IPS DF 4.7 (cell line): ENCODE measurements around the gene PLEKHA7.
"Not testable (repeated sequence)": the region's sequence is repeated elsewhere in the genome, so short reads cannot be mapped to it uniquely, and the experiment has no call there.

Source experiments
- DNase-seq: peaks from one replicate; pipeline ENCODE4 v3.0.0-alpha.2; 2013; ENCODE audit warnings: low spot score; ENCODE audit errors: extremely low read depth

The PLEKHA7 gene

DNA sequence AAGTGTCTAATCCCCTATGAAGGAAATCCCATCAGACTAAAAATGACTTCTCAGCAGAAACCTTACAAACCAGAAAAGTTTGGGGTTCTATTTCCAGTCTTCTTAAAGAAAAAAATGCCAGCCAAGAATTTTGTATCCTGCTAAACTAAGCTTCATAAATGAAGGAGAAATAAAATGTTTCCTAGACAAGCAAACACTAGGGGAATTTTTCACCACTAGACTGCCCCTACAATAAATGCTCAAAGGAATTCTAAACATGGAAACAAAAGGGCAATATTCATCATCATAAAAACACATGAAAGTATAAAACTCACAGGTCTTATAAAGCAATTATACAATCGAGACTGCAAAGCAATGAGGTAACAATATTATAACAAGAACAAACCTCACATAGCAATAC is 124.3 kb downstream of the PLEKHA7 start:
- no peak for DNase-seq

DNA sequence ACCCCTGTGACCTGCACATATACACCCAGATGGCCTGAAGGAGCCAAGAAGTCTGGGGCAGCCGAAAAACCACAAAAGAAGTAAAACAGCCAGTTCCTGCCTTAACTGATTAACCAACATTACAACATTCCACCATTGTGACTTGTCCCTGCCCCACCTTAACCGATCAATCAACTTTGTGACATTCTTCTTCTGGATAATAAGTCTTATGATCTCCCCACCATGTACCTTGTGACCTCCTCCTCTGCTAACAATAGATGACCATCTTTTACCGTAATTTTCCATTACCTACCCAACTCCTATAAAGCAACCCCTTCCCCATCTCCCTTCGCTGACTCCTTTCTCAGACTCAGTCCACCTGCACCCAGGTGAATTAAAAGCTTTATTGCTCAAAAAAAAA is 125.2 kb downstream of the PLEKHA7 start:
- not testable (repeated sequence) for DNase-seq

DNA sequence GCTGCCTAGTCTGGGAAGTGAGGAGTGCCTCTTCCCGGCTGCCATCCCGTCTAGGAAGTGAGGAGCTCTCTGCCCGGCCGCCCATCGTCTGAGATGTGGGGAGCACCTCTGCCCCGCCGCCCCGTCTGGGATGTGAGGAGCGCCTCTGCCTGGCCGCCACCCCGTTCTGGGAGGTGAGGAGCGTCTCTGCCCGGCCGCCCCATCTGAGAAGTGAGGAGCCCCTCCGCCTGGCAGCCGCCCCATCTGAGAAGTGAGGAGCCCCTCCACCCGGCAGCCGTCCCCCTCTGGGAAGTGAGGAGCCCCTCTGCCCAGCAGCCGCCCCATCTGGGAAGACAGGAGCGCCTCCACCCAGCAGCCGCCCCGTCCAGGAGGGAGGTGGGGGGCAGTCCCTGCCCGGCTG is 126.3 kb downstream of the PLEKHA7 start:
- DNase-seq: not testable (repeated sequence)

DNA sequence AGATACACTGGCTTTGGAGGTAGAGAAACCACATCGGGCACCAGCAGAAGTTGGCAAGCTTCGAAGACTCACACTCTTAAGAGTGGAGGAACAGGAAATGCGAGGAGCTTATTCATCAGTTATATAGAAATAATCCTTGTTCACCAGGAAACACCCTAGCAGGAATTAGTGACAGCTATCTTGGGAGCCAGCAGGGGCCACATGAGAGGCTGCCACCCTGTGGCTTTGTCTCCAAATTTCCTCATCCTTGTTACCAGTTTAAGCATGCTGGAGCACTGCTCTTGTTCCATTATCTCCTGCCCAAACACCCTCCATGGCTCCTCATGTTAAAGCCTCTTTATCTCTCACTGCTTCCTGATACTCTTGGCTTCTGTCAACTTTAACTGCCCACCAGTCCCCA is 131.0 kb downstream of the PLEKHA7 start:
- no peak for DNase-seq

DNA sequence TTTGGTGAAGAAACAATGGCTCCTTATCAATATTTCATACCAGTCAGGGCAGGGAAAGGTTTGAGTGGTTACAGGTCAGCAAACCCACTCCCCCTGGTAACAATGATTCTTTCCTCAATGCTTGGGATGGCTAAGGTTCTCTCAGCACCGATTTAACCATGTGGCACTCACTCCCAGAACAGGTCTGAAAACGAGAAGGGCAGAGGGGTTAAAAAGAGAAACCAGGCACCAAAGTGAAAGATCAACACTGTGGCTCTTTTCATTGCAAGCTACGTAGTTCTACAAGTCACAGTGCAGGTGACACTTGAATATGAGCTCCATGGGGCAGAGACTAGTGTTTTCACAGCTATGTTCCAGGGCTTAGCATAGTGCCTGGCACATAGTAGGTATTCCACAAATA is 132.4 kb downstream of the PLEKHA7 start:
- no peak for DNase-seq

DNA sequence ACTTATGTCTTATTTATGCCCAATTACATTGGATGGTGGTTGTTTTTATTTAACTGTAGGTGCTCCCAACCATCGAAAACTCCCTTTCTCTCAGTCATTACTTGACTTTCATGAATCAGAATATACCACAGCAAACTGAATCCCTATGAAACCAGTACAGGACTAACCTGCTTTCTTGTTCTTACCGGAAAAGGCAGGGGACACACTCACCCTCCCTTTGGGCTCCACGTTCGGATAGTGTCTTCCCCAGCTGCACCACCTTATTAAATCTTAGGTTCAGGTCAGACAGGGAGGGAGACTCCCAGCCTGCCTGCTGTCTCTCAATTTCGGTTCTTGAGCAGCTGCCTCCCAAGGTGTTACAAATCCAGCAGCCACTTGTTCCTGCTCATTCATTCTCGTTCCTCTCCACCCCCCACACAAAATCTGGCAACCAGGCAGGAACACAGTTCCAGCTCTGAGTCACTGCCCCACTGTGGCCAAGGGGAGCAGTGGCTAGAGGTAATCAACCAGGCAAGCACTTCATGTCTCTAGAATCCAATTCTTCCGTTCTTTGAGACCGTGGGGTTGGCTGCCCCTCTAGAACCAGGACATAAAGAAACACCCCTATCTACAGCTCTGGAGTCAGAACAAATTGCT is 133.0 kb downstream of the PLEKHA7 start:
- no peak for DNase-seq

DNA sequence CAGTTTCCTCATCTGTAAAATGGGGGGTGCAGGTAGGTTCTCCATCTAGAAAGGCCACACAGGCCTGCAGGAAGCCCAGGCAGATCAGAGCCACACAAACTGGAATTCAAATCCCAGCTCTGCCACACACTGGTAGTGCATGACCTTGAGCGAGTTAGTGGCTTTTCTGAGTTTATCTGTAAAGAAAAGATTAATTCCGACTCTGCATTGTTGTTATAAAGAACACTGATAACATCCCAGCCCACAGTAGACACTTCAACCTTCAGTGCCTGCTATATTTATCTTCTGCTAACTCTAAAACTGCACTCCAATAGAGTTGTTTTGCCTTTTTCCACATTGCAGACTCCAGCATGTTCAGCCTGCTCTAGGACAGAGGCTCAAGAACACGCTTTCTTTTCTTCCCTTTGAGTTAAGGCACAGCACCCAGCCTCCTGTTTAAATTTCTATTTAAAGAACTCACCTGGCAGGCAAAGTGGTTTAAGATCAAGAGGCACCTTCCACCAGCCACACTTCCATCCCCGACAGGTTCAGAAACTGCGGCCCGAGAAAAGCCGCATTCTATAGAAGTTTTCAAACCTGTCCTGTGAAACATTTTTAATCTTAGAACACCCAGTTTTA is 133.9 kb downstream of the PLEKHA7 start:
- no peak for DNase-seq

DNA sequence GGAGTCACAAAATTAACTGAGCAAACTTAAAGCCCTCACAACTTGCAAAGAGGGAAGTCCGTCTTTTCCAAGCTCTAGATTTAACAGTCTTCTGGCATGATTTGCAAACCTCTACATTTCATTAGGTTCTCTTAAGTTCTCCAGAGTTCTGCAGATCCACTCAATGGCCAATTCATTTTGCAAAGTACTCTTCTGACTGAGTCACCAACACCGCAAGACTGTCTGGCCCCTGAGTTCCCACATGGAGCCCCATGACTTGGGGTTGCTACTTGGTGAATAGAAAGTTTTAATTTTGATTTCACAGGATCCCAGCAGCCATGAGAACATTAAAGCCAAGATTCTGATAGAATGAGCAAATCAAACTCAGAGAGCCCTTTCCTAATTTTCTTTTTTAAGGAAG is 134.5 kb downstream of the PLEKHA7 start:
- no peak for DNase-seq

DNA sequence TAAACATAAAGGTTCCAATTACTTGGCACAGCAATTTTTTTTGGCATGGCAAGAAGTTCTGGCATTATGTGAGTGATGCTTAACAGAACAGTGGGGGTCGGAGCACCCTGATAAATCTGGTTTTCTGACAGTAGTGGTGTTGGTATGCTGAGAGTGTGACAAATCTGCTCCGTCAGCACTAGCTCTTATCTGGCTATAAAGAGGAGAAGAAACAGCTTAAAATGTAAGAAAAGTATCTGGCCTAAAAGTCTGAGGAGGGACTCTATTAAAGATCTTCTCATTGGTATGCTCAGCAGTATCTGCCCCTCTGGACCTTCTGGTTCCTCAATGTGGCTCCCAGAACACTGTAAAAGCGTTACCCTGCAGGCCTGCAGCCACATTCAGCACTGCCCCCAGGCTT is 137.4 kb downstream of the PLEKHA7 start:
- DNase-seq: no peak

DNA sequence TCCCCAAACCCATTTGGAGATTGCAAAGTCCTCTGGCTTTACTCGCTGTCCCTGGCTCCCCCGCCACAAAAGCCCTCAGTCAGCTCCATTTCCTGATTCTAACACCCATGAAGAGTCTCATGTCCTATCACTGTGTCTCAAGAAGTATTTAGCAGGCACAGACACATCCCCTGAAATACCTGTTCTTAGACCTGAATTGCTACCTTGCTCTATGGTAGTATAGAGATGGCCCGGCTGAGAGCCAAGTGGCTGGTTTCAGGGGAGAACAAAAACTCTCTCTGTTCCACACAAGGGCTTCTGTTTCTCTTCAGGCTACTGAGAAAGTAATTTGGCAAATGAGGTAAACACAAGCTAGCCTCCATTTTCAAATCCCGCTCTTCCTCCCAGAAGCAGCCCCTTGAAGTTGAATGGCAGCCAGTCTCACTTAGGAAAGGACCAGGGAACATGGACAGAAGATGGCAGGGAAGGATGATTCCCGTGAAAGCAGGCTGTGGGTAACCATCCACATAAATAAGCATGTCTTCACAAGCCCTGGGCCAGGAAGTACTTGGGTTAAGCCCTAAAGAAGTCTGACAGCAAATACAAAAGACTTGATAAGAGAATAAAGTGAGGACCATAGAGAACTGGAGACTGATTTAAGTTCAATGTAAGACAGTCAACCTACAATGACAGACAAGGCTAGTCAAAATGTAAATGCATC is 138.0 kb downstream of the PLEKHA7 start:
- DNase-seq: no peak

DNA sequence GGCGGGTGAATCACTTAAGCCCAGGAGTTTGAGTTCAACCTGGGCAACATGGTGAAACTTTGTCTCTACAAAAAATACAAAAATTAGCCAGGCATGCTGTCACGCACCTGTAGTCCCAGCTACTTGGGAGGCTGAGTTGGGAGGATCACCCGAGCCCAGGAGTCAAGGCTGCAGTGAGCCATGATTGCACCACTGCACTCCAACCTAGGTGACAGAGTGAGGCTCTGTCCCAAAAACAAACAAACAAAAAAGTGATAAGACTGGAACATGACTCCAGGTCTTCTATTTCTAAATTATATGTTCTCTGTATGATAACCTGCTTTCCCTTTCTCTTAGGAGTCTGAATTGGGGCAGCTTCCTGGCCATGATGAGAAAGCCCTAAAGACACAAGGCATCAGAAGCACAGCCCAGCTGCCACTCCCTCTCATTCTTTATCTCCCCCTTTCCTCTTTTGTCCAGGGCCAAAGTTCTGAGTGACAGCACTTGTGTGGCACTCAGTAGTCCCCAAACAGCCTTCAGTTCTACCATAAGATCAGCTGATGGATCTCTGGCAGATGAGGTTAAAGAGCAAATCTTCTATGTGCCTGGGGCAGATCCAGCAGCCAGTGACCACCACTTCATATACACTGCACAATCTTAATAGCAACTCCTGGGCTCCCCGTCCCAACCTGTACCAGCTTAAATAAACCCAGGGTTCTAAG is 139.8 kb downstream of the PLEKHA7 start:
- DNase-seq: no peak

DNA sequence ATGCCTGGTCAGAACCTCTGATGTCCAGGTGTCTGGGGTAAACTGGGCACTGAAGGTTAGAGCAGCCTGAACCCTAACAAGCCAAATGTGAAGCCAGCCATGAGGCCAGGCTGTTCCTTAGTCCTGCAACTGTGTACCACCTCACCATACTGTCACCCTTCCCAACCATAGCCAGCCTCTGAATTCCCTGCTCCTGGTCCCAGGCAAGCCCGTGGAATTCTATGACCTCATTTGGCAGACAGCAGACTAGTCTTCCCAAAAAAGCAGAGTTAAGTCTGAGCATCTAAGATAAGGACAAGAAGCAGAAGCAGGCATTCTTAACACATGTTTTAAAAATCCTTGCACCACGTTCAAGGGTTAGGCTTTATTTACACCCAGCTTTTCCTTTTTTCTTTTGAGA is 140.9 kb downstream of the PLEKHA7 start:
- no peak for DNase-seq

DNA sequence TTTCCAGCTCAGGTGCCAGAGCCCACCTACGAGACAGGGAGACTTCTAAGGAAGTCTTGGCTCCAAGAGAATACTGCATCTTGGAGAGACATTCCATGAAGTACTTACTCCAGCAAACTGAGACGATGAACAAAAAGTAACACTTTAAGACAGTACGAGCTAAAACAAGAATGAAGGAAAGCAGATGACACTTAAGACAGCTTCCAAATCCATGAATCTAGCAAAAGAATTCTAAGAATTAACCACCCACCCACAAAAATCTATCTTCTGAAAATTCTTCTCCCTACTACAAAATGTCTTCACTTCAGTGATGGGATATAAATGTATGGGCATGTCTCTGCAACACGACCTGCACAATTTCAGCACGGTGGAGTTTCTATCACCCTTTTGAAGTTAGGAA is 142.8 kb downstream of the PLEKHA7 start:
- no peak for DNase-seq

DNA sequence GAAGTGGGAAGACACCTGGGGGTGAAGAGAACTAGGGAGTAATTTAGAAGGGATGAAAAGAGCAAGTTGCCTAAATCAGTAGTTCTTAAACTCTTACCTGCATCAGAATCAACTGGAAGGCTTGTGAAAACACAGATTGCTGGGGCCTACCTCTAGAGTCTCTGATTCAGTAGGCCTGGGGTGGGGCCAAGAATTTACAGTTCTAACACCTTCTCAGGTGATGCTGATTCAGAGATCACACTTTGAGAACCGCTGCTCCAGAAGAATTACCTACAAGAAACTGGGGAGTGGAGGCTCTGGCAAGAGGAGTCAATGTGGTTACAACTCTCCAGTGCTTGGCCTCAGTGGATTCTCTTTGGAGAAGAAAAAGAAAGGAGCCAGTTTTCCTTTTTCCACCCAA is 147.1 kb downstream of the PLEKHA7 start:
- DNase-seq: no peak

DNA sequence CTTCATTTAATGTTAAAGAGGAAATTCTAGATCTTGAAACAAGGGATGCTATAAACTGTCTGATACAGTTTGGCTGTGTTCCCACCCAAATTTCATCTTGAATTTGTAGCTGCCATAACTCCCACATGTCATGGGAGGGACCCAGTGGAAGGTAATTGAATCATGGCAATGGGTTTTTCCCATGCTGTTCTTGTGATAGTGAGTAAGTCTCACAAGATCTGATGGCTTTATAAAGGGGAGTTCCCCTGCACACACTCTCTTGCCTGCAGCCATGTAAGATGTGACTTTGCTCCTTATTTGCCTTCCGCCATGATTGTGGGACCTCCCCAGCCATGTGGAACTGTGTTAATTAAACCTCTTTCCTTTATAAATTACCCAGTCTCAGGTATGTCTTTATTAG is 149.8 kb downstream of the PLEKHA7 start:
- DNase-seq: not testable (repeated sequence)

DNA sequence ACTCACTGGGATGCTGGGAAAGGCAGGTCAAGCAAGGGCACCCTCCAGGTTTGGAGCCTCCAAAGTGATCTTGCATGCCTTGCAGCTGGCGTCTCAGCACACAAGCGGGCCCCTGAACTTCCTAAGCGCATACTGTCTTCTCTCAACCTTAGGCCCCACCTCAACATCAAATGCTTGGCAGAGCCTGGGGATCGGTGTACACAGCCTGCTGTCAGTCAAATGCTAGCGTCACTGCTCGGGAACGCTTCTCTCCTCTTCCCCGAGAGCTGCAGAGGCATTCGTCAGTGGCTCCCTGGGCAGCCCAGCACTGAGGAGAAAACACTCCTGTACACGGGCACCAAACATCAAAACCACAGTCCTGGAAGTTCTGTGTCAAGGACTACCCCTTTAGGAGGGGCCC is 150.8 kb downstream of the PLEKHA7 start:
- no peak for DNase-seq

DNA sequence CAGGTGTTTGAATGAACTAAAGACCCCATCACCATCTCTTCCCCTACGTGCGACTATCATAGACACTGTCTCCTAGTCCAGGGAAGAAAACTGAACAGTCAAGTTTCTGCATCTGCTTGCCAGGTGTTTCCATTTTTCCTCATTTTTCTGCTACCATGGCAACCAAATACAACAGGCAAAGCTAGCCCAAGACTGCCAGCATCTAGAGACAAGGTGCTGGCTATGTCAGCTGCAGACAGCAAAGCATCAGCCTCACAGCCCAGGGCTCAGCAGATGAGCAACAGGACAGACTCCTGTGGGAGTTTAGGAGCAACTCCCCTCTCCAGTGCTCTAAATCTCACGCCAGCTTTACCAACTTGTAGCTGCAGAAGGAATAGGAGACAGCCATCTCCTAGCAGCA is 151.5 kb downstream of the PLEKHA7 start:
- DNase-seq: no peak

DNA sequence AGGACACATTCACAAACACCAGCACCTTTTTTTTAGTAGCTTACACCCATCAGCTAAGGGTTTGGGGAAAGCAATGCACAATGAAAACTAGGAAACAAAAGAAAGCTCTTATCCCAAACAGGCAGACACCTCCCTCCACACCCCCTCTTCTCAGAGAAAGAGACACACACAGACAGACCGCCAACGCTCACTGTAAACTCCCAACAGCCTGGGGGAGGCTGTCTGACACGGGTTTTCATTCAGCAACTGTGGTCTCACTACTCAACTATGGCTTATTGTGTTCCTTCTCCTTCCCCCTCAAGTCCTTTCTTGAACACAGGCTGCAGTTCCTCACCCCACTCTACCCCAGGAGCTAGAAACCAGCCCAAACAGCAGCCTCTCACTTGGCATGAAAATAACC is 152.4 kb downstream of the PLEKHA7 start:
- no peak for DNase-seq

DNA sequence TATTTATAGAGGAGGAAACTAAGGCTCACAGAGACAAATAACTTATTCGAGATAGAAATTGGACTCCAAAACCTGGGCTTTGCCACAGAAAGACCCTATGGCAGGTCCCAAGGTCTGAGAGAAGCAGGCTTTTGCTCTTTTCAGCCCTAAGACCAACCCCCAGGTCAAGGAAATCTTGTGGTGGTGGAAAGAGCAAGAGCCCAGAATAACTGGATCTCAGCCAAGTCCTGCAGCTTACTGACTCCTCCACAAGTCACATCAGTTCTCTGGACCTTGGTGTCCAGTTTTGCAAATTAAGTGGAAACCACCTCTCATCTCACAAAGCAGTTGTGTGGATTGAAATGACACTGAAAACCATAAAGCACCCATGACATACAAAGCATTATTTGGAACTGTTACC is 153.6 kb downstream of the PLEKHA7 start:
- DNase-seq: no peak

DNA sequence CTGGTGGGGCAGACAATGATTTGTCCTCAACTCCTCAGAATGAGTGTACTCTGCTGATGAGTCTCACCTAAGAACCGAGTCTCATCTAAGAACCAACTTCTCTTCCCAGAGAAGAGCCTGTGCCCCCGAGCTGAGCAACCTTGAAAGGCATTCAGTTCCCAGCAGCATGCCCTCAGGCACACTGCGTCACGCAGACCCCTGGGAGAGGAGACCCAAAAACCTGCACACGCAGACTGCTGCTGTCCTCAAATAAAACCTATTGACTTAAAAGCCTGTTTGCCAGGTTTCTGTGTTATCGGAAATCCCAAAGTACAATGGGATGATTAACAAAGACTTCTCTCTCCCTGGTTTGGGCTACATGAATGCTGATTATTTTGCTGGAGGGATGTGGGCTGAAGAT is 154.6 kb downstream of the PLEKHA7 start:
- DNase-seq: no peak

DNA sequence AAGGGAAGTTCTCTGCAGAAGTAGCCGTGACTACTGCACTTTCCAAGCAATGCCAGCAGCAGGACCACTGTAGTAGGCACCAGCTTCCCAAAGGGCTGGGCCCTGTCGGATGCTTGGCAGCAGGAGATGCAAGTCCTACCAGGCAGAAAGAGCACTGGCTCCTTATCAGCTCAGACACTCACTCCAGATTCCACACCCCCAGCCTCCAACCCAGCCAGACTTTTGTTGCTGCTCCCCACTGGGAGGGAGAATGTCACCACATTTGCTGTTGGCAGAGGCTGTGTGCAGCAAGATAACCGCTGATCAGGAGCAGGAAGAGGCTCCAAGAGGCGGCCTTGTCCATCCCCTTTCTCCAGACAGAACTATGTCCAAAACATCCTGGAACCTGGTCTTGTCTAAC is 157.0 kb downstream of the PLEKHA7 start:
- DNase-seq: no peak

DNA sequence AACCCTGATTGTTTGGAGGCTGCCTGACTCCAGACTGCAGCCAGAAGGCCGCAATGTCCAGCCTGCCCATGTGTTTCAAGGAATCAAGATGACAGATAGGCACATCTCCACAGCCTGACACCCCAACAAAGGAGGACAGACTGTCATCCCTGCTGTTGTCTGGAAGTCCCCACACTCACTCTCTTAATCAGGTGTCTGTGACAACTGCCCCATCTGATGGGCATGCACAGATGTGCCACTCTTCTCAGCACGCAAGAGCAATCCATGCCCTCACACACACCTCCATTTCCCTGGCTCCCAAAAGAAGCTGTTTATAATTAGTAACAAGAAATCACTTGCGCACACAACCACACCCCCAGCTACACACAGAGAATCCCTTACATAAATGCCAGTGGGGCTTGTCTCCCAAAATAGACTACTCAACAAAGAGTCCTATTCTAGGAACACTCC is 158.2 kb downstream of the PLEKHA7 start:
- no peak for DNase-seq
